Measurements from ENCODE around the gene SPIN4. TPM values are rescaled to one million over a fixed set of nuclear protein-coding genes. Genes with fewer than 3 reads are reported as not detected.

SPIN4 gene
- polyA plus RNA-seq, 1 of the 3 experiments (the other 2 are of a cell fraction), result 2.6 TPM

GRCh38 chrX:63350465-63350877, 661 bp downstream of the SPIN4 start:
- Histone ChIP-seq H3K4me3 (ENCODE audit: low read depth in 2 of 2, low read length in 1 of 2) (peak overlapping the region; percentile 61 to 76), H3K9me3 (no peaks in the 10 kb centered on the region), H3K36me3 (replicated peaks in 1 of 2; ENCODE audit: control insufficient read depth in 1 of 2, insufficient read depth in 2 of 2, low read length in 1 of 2) (no peaks in the 10 kb centered on the region), H3K4me2 (peak overlapping the region; percentile 67), H3K79me2 (ENCODE audit: insufficient read depth) (peaks cover 3% of the 10 kb centered on the region; the same call in 1 of the 2 replicates), H3F3A (replicated peaks; ENCODE audit: insufficient read depth) (peaks cover 5% of the 10 kb centered on the region), H2AFZ (ENCODE audit: low read depth) (peak overlapping the region; percentile 81), H3K9ac (peak overlapping the region; percentile 66), H3K27ac (ENCODE audit: low read depth in 2 of 2, low read length in 1 of 2) (peak overlapping the region; percentile 66 to 90), H4K20me1 (ENCODE audit: insufficient read depth) (no peaks in the 10 kb centered on the region), H3K27me3 (ENCODE audit: insufficient read depth) (no peaks in the 10 kb centered on the region), H3K9me2 (no peaks in the 10 kb centered on the region), H3K4me1 (ENCODE audit: control insufficient read depth in 1 of 2, insufficient read depth in 2 of 2, low read depth in 1 of 2, low read length in 1 of 2) (no peaks in the 10 kb centered on the region; a peak in 1 of 4 replicates)
- peak; percentile 9 for DNase-seq
- ChIA-PET CTCF (no interaction called here), POLR2A (no interaction called here)
- 7% methylated on average over 20 of the region's 20 CpGs for WGBS (ENCODE audit: low lambda C conversion rate)
- TF ChIP-seq NRF1 (IDR thresholded peaks at IDR 0.05; ENCODE audit: low read depth, low read length) (no peak), CHD2 (IDR thresholded peaks at IDR 0.05; ENCODE audit: low read length, partially characterized antibody) (no peak), TEAD4 (IDR thresholded peaks at IDR 0.05; ENCODE audit: borderline replicate concordance, insufficient read depth) (no peak), RCOR1 (IDR thresholded peaks at IDR 0.05; ENCODE audit: low read length) (no peak), POLR2AphosphoS5 (IDR thresholded peaks at IDR 0.05; ENCODE audit: low read depth, low read length) (no peak), JUND (IDR thresholded peaks at IDR 0.05) (no peak)
- TF ChIP-seq, protein P1, sequence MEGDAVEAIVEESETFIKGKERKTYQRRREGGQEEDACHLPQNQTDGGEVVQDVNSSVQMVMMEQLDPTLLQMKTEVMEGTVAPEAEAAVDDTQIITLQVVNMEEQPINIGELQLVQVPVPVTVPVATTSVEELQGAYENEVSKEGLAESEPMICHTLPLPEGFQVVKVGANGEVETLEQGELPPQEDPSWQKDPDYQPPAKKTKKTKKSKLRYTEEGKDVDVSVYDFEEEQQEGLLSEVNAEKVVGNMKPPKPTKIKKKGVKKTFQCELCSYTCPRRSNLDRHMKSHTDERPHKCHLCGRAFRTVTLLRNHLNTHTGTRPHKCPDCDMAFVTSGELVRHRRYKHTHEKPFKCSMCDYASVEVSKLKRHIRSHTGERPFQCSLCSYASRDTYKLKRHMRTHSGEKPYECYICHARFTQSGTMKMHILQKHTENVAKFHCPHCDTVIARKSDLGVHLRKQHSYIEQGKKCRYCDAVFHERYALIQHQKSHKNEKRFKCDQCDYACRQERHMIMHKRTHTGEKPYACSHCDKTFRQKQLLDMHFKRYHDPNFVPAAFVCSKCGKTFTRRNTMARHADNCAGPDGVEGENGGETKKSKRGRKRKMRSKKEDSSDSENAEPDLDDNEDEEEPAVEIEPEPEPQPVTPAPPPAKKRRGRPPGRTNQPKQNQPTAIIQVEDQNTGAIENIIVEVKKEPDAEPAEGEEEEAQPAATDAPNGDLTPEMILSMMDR (IDR thresholded peaks at IDR 0.05), result no peak

GRCh38 chrX:63349307-63349706, 1.8 kb downstream of the SPIN4 start:
- H3K27ac ChIP-seq (ENCODE audit: low read depth in 2 of 2, low read length in 1 of 2), result no peak overlapping the region
- H3K9me2 ChIP-seq, result no peaks in the 10 kb centered on the region
- peaks cover 5% of the 10 kb centered on the region for H3F3A ChIP-seq (replicated peaks; ENCODE audit: insufficient read depth)
- CTCF ChIA-PET, result no interaction called here
- no peaks in the 10 kb centered on the region for H3K27me3 ChIP-seq (ENCODE audit: insufficient read depth)
- H3K9ac ChIP-seq, result no peak overlapping the region
- POLR2A ChIA-PET, result no interaction called here
- H3K4me3 ChIP-seq (ENCODE audit: low read depth in 2 of 2, low read length in 1 of 2), result peak overlapping the region; percentile 61 to 76; a peak in 3 of 4 replicates
- no peaks in the 10 kb centered on the region for H3K9me3 ChIP-seq
- no peaks in the 10 kb centered on the region for H4K20me1 ChIP-seq (ENCODE audit: insufficient read depth)
- no peaks in the 10 kb centered on the region for H3K36me3 ChIP-seq (replicated peaks in 1 of 2; ENCODE audit: control insufficient read depth in 1 of 2, insufficient read depth in 2 of 2, low read length in 1 of 2)
- peak overlapping the region; percentile 67 for H3K4me2 ChIP-seq
- 26% methylated on average over 3 of the region's 3 CpGs for WGBS (ENCODE audit: low lambda C conversion rate)
- TF ChIP-seq RAD21 (IDR thresholded peaks at IDR 0.05; ENCODE audit: low read length) (no peak), GATA2 (CRISPR knock-in tag; IDR thresholded peaks at IDR 0.05) (peak; percentile 17; the same call in 1 of the 2 replicates), MXI1 (IDR thresholded peaks at IDR 0.05; ENCODE audit: low read depth, low read length) (peak; percentile 35; the same call in 1 of the 2 replicates)
- TF ChIP-seq, protein P2, sequence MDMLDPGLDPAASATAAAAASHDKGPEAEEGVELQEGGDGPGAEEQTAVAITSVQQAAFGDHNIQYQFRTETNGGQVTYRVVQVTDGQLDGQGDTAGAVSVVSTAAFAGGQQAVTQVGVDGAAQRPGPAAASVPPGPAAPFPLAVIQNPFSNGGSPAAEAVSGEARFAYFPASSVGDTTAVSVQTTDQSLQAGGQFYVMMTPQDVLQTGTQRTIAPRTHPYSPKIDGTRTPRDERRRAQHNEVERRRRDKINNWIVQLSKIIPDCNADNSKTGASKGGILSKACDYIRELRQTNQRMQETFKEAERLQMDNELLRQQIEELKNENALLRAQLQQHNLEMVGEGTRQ (IDR thresholded peaks at IDR 0.05; ENCODE audit: borderline replicate concordance, low read depth, low read length), result no peak
- H2AFZ ChIP-seq (ENCODE audit: low read depth), result no peak overlapping the region
- no peaks in the 10 kb centered on the region; a peak in 1 of 4 replicates for H3K4me1 ChIP-seq (ENCODE audit: control insufficient read depth in 1 of 2, insufficient read depth in 2 of 2, low read depth in 1 of 2, low read length in 1 of 2)
- peak; percentile 6 for DNase-seq
- H3K79me2 ChIP-seq (ENCODE audit: insufficient read depth), result peaks cover 3% of the 10 kb centered on the region; the same call in 1 of the 2 replicates

Data from SK-N-SH (cell line).